22Rv1 (cell line): ENCODE data around the gene INPP5A.

Source experiments
- H3K27ac ChIP-seq: fragments of 450-650 bp; 2 replicates; pipeline ENCODE4 v1.5.1; 2017
- CTCF ChIP-seq: fragments of 450-650 bp; IDR thresholded peaks from 2 replicates; pipeline ENCODE4 v1.5.1; 2017; ENCODE audit warnings: mild to moderate bottlenecking
- ZFX ChIP-seq: fragments of 450-650 bp; IDR thresholded peaks from 2 replicates; pipeline ENCODE4 v1.6.1; 2017; ENCODE audit warnings: antibody characterized with exemption, borderline replicate concordance

Gene INPP5A

GRCh38 chr10:132644527-132645246 is 107.1 kb downstream of the INPP5A start:
- TF ChIP-seq ZFX (no peak), CTCF (no peak)
- no peak overlapping the region for H3K27ac ChIP-seq

- TF ChIP-seq CTCF: no peak
- TF ChIP-seq ZFX: no peak
- no peak overlapping the region for H3K27ac ChIP-seq
These were observed 107.6 kb downstream of the INPP5A start for GRCh38 chr10:132645247-132645530.

- no peak for TF ChIP-seq ZFX
- no peak for TF ChIP-seq CTCF
- no peak overlapping the region for H3K27ac ChIP-seq
These were observed 108.2 kb downstream of the INPP5A start for GRCh38 chr10:132645630-132646442.

- TF ChIP-seq ZFX (no peak), CTCF (no peak)
- no peak overlapping the region for H3K27ac ChIP-seq
These were observed 109.0 kb downstream of the INPP5A start for GRCh38 chr10:132646443-132647097.

- no peak overlapping the region for H3K27ac ChIP-seq
- no peak for TF ChIP-seq CTCF
- no peak for TF ChIP-seq ZFX
These were observed 109.8 kb downstream of the INPP5A start for GRCh38 chr10:132647424-132647823.

GRCh38 chr10:132648072-132648850 is 110.7 kb downstream of the INPP5A start:
- TF ChIP-seq CTCF (no peak), ZFX (no peak)
- H3K27ac ChIP-seq: no peak overlapping the region
